ENCODE results near the gene PTPN14. TPM values are rescaled to one million over a fixed set of nuclear protein-coding genes. Genes with fewer than 3 reads are reported as not detected.

PTPN14 gene
- total and polyA plus RNA-seq, 12 donors = 5.0 to 71.6 (median 42.3) TPM

DNA sequence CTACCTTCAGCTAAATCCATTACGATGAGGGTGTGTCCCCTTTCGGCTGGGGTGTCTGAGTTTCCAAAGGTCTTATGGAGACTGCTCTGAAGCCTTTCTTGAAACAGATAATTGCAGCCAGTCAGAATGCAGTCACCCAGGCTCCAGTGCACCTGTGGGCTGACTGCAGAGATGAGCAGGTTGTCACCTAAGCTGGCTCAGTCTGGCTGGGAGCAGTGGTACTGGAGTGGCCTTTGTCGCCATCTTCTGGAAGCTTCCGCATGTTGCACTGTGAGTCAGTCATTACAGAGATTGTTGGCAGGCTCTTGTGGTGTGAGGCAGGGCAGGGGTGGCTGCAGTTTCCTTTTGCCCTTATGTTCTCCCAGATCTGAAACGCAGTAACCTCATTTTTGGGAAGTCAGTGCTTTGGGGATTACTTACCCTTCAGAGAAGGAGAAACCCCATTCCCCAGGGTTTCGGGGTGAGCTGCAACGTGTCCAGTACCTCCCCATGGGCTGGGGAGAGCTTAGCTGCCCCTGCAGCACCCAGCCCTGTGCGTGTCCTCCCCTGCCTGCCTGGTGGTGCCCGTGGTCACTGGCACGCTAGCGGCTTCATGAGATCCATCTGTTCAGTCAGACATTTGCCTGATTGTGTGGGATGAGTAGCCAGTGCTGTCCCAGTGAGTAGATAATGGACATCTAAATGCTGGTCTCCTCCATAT lies 222.5 kb downstream of the PTPN14 start:
- TF ChIP-seq, protein P1, sequence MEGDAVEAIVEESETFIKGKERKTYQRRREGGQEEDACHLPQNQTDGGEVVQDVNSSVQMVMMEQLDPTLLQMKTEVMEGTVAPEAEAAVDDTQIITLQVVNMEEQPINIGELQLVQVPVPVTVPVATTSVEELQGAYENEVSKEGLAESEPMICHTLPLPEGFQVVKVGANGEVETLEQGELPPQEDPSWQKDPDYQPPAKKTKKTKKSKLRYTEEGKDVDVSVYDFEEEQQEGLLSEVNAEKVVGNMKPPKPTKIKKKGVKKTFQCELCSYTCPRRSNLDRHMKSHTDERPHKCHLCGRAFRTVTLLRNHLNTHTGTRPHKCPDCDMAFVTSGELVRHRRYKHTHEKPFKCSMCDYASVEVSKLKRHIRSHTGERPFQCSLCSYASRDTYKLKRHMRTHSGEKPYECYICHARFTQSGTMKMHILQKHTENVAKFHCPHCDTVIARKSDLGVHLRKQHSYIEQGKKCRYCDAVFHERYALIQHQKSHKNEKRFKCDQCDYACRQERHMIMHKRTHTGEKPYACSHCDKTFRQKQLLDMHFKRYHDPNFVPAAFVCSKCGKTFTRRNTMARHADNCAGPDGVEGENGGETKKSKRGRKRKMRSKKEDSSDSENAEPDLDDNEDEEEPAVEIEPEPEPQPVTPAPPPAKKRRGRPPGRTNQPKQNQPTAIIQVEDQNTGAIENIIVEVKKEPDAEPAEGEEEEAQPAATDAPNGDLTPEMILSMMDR (IDR thresholded peaks at IDR 0.05) = peak; percentile 83 to 96 (median 92)
- Histone ChIP-seq H3K4me1 (peaks cover 6 to 62% (median 27%) of the 10 kb centered on the region in 9 donors), H3K36me3 (peaks cover 0 to 78% (median 30%) of the 10 kb centered on the region in 9 donors), H3K9me3 (no peaks in the 10 kb centered on the region), H3K27me3 (no peaks in the 10 kb centered on the region), H3K27ac (peak overlapping the region in 6 of 10 donors; percentile 31 to 86 (median 76)), H3K4me3 (no peak overlapping the region)
- 55 to 59% methylated on average over 11 of the region's 11 CpGs for WGBS, 2 donors
- ATAC-seq = peak; percentile 83 to 91 (median 88)
- intact Hi-C loops (cut with DNase I) = loop anchor here in 9 of 10 donors (1.0 to 5.0 kb wide), 10 partner anchors 47 to 117 kb away; partner anchors contain the start of gene SMYD2 (in 1 of the 9)
- peak; percentile 74 to 83 for DNase-seq

DNA sequence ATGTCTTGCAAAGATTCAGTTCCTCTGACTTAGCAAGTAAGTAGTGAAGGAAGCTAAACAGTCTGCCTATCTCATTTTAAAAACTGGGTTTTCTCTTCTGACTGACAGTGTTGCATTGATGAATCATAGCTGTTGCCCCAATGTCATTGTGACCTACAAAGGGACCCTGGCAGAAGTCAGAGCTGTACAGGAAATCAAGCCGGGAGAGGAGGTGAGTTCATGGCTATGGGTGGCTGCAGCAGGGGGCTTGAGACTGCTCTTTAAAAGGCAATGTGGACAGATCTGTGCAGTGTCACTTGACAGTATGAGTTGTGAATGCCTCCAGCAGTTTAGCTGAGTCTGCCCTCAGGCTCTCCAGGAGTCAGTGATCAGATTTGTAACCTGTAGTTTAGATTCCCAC lies 223.9 kb downstream of the PTPN14 start:
- H3K27me3 ChIP-seq = no peaks in the 10 kb centered on the region
- peak in 6 of 8 donors; percentile 28 to 75 (median 59) for ATAC-seq

DNA sequence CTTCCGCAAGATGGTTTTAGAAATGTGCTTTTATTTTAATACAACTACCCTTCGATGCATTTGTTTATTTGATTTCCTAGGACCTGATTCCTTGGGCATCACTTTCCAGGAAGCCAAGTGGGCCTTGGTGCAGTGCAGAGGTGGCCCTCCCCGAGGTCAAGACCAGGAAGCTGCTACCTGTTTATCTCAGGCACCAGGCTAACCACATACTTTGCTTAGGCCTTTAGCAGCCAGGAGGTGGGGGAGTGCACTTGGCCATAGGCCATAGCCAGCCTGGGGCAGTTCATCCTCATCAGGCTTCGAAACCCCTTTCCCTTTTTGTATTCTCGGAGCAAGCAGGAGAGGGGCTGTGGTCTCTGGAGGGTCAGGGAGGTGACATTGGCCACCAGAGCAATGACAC lies 225.0 kb downstream of the PTPN14 start:
- ATAC-seq = no peak
- DNase-seq = no peak
- WGBS, 2 donors = 77 to 80% methylated on average over 5 of the region's 5 CpGs
- Histone ChIP-seq H3K27ac (peak overlapping the region in 9 of 10 donors; percentile 49 to 86 (median 62)), H3K9me3 (no peaks in the 10 kb centered on the region), H3K4me3 (no peak overlapping the region), H3K27me3 (no peaks in the 10 kb centered on the region), H3K4me1 (peaks cover 2 to 44% (median 20%) of the 10 kb centered on the region in 9 donors), H3K36me3 (peaks cover 0 to 88% (median 34%) of the 10 kb centered on the region in 9 donors)
- intact Hi-C loops (cut with DNase I) = loop anchor here in 7 of 10 donors (2.0 to 5.0 kb wide), 6 partner anchors 44 to 114 kb away; partner anchors contain the start of gene SMYD2 (in 1 of the 7)
- TF ChIP-seq, protein P1 (IDR thresholded peaks at IDR 0.05) = no peak

More for the DNA sequence above, 223.9 kb downstream of the PTPN14 start:
- TF ChIP-seq, protein P1 (IDR thresholded peaks at IDR 0.05) = no peak
- Histone ChIP-seq H3K4me3 (no peak overlapping the region), H3K36me3 (peaks cover 0 to 88% (median 34%) of the 10 kb centered on the region in 9 donors), H3K27ac (peak overlapping the region in 8 of 10 donors; percentile 53 to 86 (median 68)), H3K9me3 (no peaks in the 10 kb centered on the region), H3K4me1 (peaks cover 2 to 52% (median 20%) of the 10 kb centered on the region in 9 donors)
- WGBS, 2 donors = 4 to 8% methylated on average over 1 of the region's 1 CpG
- DNase-seq = peak in 1 of 2 donors; percentile 32
- intact Hi-C loops (cut with DNase I) = loop anchor here in 8 of 10 donors (1.0 to 5.0 kb wide), 8 partner anchors 45 to 115 kb away; partner anchors contain the start of gene SMYD2 (in 1 of the 8)

DNA sequence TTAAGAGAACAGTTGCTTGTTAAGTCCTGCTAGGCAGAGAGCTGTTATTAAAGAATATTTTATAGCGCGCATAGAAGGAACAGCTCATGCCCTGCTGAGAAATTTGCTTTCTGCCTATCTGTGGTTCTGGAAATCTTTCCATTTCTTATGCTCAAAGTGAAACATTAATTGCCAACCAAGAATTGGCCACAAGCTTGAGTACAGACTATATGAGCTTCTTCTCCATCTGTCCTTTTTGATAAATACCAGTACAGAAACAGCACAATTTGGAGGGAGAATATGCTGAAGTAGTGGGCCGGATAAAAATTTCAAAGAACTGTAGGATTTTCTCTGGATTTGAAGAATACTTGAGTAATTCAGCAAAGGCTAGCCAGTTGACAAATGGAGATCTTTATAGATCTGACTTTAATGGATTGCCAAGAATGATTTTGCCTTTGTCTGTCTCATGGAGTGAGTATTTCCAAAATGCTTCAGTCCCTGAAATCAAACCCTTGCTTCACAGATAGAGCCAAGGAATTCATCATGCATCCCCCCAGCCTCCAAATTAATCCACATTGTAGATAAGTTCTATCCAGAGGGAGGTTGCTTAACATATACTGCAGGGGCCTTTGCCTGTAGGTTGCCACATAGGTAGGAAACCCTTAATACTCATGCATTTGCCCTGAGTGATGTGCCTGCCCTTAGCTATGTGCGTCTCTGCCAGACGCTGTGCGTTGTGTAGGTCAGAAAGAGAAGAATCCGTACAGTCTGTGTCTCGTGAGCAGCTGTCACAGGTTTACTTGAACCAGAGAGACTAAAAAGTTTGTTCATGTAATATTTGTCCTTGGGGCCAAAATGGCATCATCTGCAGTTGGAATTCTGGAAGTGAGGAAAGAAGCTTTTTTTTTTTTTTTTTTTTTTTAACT lies 226.3 kb downstream of the PTPN14 start:
- no peak for DNase-seq
- peaks cover 0 to 32% (median 16%) of the 10 kb centered on the region in 9 donors for H3K4me1 ChIP-seq
- H3K36me3 ChIP-seq = peaks cover 0 to 92% (median 33%) of the 10 kb centered on the region in 9 donors
- WGBS, 2 donors = 96 to 97% methylated on average over 8 of the region's 8 CpGs
- no peak overlapping the region for H3K4me3 ChIP-seq
- intact Hi-C loops (cut with DNase I) = loop anchor here in 6 of 10 donors (5.0 kb wide), 5 partner anchors 43 to 113 kb away; partner anchors contain the start of gene SMYD2 (in 1 of the 6)
- H3K9me3 ChIP-seq = no peaks in the 10 kb centered on the region
- no peak for ATAC-seq
- TF ChIP-seq, protein P1 (IDR thresholded peaks at IDR 0.05) = no peak
- no peaks in the 10 kb centered on the region for H3K27me3 ChIP-seq
- no peak overlapping the region for H3K27ac ChIP-seq
